NCI-H524 (cell line): Measurements from ENCODE around the gene HSD17B4.
A peak's percentile ranks its signal among the peaks of the same experiment; 100 is the strongest.
"Not testable (repeated sequence)": the region's sequence is repeated elsewhere in the genome, so short reads cannot be mapped to it uniquely, and the experiment has no call there.

Experiments
- DNase-seq, 2 experiments: peaks; one replicate each; lab custom pipeline; 2025; lab: John Stamatoyannopoulos, UW

HSD17B4 gene

GRCh38 chr5:119452373-119453039, at the start of gene HSD17B4:
HSD17B4 (plus strand) TSS chr5:119452497; CDS start chr5:119452576, 79 bp downstream.
- DNase-seq: peak; percentile 81 to 86

- DNase-seq: no peak
Measured at GRCh38 chr5:119402555-119402954, 49.7 kb upstream of the HSD17B4 start.

- DNase-seq: no peak
Measured at GRCh38 chr5:119404033-119404432, 48.3 kb upstream of the HSD17B4 start.

GRCh38 chr5:119405419-119405818, 46.9 kb upstream of the HSD17B4 start:
- DNase-seq: no peak

- no peak for DNase-seq
Measured at GRCh38 chr5:119406551-119407110, 45.7 kb upstream of the HSD17B4 start.

GRCh38 chr5:119409235-119409815, 43.0 kb upstream of the HSD17B4 start:
- no peak for DNase-seq

GRCh38 chr5:119410448-119411159, 41.7 kb upstream of the HSD17B4 start:
- DNase-seq: no peak

GRCh38 chr5:119411361-119412278, 40.7 kb upstream of the HSD17B4 start:
- DNase-seq: peak; percentile 36 to 77

- no peak for DNase-seq
Measured at GRCh38 chr5:119412279-119413227, 39.7 kb upstream of the HSD17B4 start.

GRCh38 chr5:119414124-119414734, 38.1 kb upstream of the HSD17B4 start:
- DNase-seq: not testable (repeated sequence)

- peak in 1 of 2 experiments; percentile 11 for DNase-seq
Measured at GRCh38 chr5:119417891-119418605, 34.2 kb upstream of the HSD17B4 start.

- DNase-seq: no peak
Measured at GRCh38 chr5:119418606-119419100, 33.6 kb upstream of the HSD17B4 start.

GRCh38 chr5:119420169-119420568, 32.1 kb upstream of the HSD17B4 start:
- DNase-seq: no peak

GRCh38 chr5:119426057-119426456, 26.2 kb upstream of the HSD17B4 start:
- DNase-seq: no peak

GRCh38 chr5:119427060-119427459, 25.2 kb upstream of the HSD17B4 start:
- no peak for DNase-seq

- not testable (repeated sequence) for DNase-seq
Measured at GRCh38 chr5:119427596-119427995, 24.7 kb upstream of the HSD17B4 start.

- DNase-seq: not testable (repeated sequence)
Measured at GRCh38 chr5:119428166-119428565, 24.1 kb upstream of the HSD17B4 start.

GRCh38 chr5:119428574-119428973, 23.7 kb upstream of the HSD17B4 start:
- not testable (repeated sequence) for DNase-seq

- DNase-seq: not testable (repeated sequence)
Measured at GRCh38 chr5:119432674-119433237, 19.5 kb upstream of the HSD17B4 start.
